HEK293T (cell line): ENCODE measurements around the gene GPAT3.

Source experiments
- CTBP1 ChIP-seq: fragments of 450-650 bp; IDR thresholded peaks from 2 replicates; pipeline ENCODE4 v1.6.1; 2016; ENCODE audit warnings: borderline replicate concordance
- ELF4 ChIP-seq: fragments of 450-650 bp; IDR thresholded peaks from 2 replicates; pipeline ENCODE4 v1.6.1; 2017; ENCODE audit warnings: antibody characterized with exemption
- NFRKB ChIP-seq: fragments of 450-650 bp; IDR thresholded peaks from 2 replicates; pipeline ENCODE4 v1.6.1; 2016; ENCODE audit warnings: mild to moderate bottlenecking, moderate library complexity
- SP1 ChIP-seq: fragments of 450-650 bp; IDR thresholded peaks from 2 replicates; pipeline ENCODE4 v1.6.1; 2017
- TARDBP ChIP-seq: fragments of 450-650 bp; IDR thresholded peaks from 2 replicates; pipeline ENCODE4 v1.6.1; 2016

DNA sequence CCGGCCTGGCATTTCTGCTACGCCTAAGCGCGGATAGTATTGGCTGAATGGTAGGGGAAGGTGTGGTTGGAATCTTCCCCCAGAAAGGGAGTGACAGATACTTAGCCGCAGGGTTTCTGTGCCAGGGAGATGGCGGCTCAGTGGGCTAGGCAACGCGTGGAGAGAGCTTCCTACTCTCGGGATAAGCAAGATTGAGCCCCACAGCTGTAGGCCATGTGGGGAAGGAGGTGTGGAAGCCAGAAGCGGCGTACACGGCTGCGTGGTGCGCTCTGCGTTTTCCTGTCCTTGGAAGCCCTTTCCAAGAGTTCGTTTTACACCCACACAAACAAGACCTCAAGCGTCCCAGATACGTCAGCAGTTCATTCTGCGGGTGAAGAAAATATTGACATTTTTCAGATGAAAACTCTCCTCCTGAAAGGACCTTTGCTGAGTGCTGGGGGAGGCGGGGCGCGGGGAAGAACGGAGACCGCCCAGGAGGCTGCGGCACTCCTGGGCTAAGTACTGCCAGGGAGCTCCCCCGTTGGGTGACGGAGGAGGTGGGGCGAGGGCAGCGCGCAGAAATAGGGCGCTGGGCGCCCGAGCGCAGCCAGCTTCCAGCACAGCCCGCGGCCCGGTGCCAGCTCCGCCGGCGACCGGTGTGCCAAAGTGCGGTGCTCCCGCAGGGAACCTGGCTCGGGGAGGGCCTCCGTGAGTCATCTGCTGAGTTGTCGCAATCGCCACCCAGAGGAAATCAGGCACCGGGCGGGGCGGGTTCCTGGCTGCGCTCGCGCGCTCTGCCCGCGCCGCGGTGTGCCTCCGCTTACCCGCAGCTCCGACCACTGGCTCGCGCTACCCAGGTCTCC lies at the start of gene GPAT3:
- TF ChIP-seq SP1 (no peak), ELF4 (no peak), TARDBP (no peak), NFRKB (no peak), CTBP1 (no peak)
